ENCODE measurements around the gene USP2.

The USP2 gene

GRCh38 chr11:119375337-119376196 is 5.9 kb downstream of the USP2 start:
- DNase-seq, result peak; percentile 28

- peak; percentile 10 for DNase-seq
These were observed 6.7 kb downstream of the USP2 start for GRCh38 chr11:119374632-119375336.

- peak; percentile 74 for DNase-seq
These were observed 7.4 kb downstream of the USP2 start for GRCh38 chr11:119373921-119374631.

GRCh38 chr11:119373059-119373920 is 8.2 kb downstream of the USP2 start:
- DNase-seq, result no peak

- no peak for DNase-seq
These were observed 9.0 kb downstream of the USP2 start for GRCh38 chr11:119372260-119373058.

- DNase-seq, result peak; percentile 43
These were observed 9.7 kb downstream of the USP2 start for GRCh38 chr11:119371778-119372182.

GRCh38 chr11:119371067-119371601 is 10.4 kb downstream of the USP2 start:
- DNase-seq, result no peak

- no peak for DNase-seq
These were observed 10.9 kb downstream of the USP2 start for GRCh38 chr11:119370486-119371046.

- no peak for DNase-seq
These were observed 12.2 kb downstream of the USP2 start for GRCh38 chr11:119369132-119369925.

- peak; percentile 33 for DNase-seq
These were observed 13.1 kb downstream of the USP2 start for GRCh38 chr11:119368121-119369034.

- DNase-seq, result no peak
These were observed 13.8 kb downstream of the USP2 start for GRCh38 chr11:119367661-119368120.

GRCh38 chr11:119366690-119367620 is 14.5 kb downstream of the USP2 start:
- DNase-seq, result no peak

GRCh38 chr11:119365071-119365591 is 16.4 kb downstream of the USP2 start:
- no peak for DNase-seq

- no peak for DNase-seq
These were observed 17.5 kb downstream of the USP2 start for GRCh38 chr11:119363851-119364590.

- no peak for DNase-seq
These were observed 18.2 kb downstream of the USP2 start for GRCh38 chr11:119363081-119363850.

- DNase-seq, result no peak
These were observed 18.8 kb downstream of the USP2 start for GRCh38 chr11:119362741-119363080.

Data from NCI-H510A treated with DMSO at 0.1 percent for 48 hours (cell line).